OCI-LY7 (cell line): ENCODE results near the gene DMXL2. TPM values are rescaled to one million over a fixed set of nuclear protein-coding genes. Genes with fewer than 3 reads are reported as not detected.

Experiments used
- BruUV-seq: library from RNA; stranded (reverse); fragments of 400-500 nt; replicated peaks from 2 replicates; lab custom pipeline; 2021; lab: Mats Ljungman, UMichigan
- CTCF ChIA-PET: fragments of 300-600 bp; sonication (Branson Sonifier 250); formaldehyde crosslinking; loops from one replicate; lab custom pipeline; 2022; ENCODE audit warnings: antibody characterized with exemption; ENCODE audit not compliant: unreplicated experiment; lab: Charles Lee
- POLR2A ChIA-PET: fragments of 300-600 bp; sonication (Branson Sonifier 250); formaldehyde crosslinking; loops from one replicate; lab custom pipeline; 2022; ENCODE audit warnings: antibody characterized with exemption; lab: Charles Lee
- DNase-seq: peaks from one replicate; pipeline ENCODE4 v3.0.0-alpha.2; 2015; ENCODE audit warnings: low spot score
- H2AFZ ChIP-seq: fragments of 200-600 bp; sonication (generic), shearing (Covaris generic); 2 replicates; pipeline ENCODE4 v1.6.1; 2014; ENCODE audit warnings: mild to moderate bottlenecking, antibody characterized with exemption, low read length, moderate library complexity
- H3K27ac ChIP-seq: fragments of 200-600 bp; sonication (generic); 2 replicates; pipeline ENCODE4 v1.5.1; 2014; ENCODE audit warnings: mixed run types, low read depth, mild to moderate bottlenecking, moderate library complexity, low read length, inconsistent platforms; ENCODE audit not compliant: poor library complexity, severe bottlenecking
- H3K36me3 ChIP-seq: fragments of 200-600 bp; sonication (generic); 2 replicates; pipeline ENCODE4 v1.6.1; 2014; ENCODE audit warnings: mild to moderate bottlenecking, antibody characterized with exemption, low read length, moderate library complexity, mixed read lengths; ENCODE audit not compliant: insufficient read depth
- H3K4me1 ChIP-seq: fragments of 200-600 bp; sonication (generic); 2 replicates; pipeline ENCODE4 v1.5.1; 2014; ENCODE audit warnings: mild to moderate bottlenecking, low read length; ENCODE audit not compliant: insufficient read depth, poor library complexity, severe bottlenecking
- H3K4me2 ChIP-seq: fragments of 200-600 bp; sonication (generic); 2 replicates; pipeline ENCODE4 v1.6.1; 2014; ENCODE audit warnings: mild to moderate bottlenecking, low read length
- H3K4me3 ChIP-seq: fragments of 200-600 bp; sonication (generic); 2 replicates; pipeline ENCODE4 v1.5.1; 2014; ENCODE audit warnings: mild to moderate bottlenecking, low read depth, low read length; ENCODE audit not compliant: poor library complexity, severe bottlenecking
- H3K79me2 ChIP-seq: fragments of 200-600 bp; sonication (generic); 2 replicates; pipeline ENCODE4 v1.6.1; 2016; ENCODE audit warnings: low read depth, mild to moderate bottlenecking, low read length, moderate library complexity, mixed read lengths; ENCODE audit not compliant: insufficient read depth
- H3K9me2 ChIP-seq: fragments of 200-600 bp; sonication (generic); 2 replicates; pipeline ENCODE4 v1.6.1; 2016; ENCODE audit warnings: mild to moderate bottlenecking, low read length, mixed read lengths; ENCODE audit not compliant: insufficient read depth
- H3K9me3 ChIP-seq: fragments of 200-600 bp; sonication (generic); 2 replicates; pipeline ENCODE4 v1.6.1; 2014; ENCODE audit warnings: mild to moderate bottlenecking, mixed run types, low read length, mixed read lengths
- H4K20me1 ChIP-seq: fragments of 200-600 bp; sonication (generic); 2 replicates; pipeline ENCODE4 v1.6.1; 2014; ENCODE audit warnings: mild to moderate bottlenecking, antibody characterized with exemption, low read length, moderate library complexity, mixed read lengths; ENCODE audit not compliant: insufficient read depth
- EZH2phosphoT487 ChIP-seq: fragments of 200-600 bp; sonication (generic); IDR thresholded peaks from 2 replicates; pipeline ENCODE4 v1.6.1; 2018; ENCODE audit warnings: low read depth, borderline replicate concordance, mild to moderate bottlenecking, mixed run types, antibody characterized with exemption, low read length, moderate library complexity, mixed read lengths
- intact Hi-C: fragments of 100-400 bp; cut with micrococcal nuclease; formaldehyde crosslinking; loops from one replicate; pipeline ENCODE4 v1.10.0; 2022; ENCODE audit not compliant: unreplicated experiment
- total RNA-seq, 2 experiments: library from RNA; depleted of rRNA in 1 of 2; stranded (reverse); fragments of >200 nt in 1 of 2; shearing (Covaris generic) in 1 of 2; gene quantifications; 2 replicates each; pipeline ENCODE4 v1.2.3, GENCODE V29; 2014 to 2022
- TF ChIP-seq, protein P1 (sequence below): fragments of 200-600 bp; sonication (generic); conservative IDR thresholded peaks from 2 replicates; pipeline ENCODE4 v1.5.1; 2014; ENCODE audit warnings: mild to moderate bottlenecking, antibody characterized with exemption, low read length, moderate library complexity, mixed read lengths

Gene DMXL2
- total RNA-seq, 2 experiments from 2014 or later, result 0.32 to 0.47 TPM

DNA sequence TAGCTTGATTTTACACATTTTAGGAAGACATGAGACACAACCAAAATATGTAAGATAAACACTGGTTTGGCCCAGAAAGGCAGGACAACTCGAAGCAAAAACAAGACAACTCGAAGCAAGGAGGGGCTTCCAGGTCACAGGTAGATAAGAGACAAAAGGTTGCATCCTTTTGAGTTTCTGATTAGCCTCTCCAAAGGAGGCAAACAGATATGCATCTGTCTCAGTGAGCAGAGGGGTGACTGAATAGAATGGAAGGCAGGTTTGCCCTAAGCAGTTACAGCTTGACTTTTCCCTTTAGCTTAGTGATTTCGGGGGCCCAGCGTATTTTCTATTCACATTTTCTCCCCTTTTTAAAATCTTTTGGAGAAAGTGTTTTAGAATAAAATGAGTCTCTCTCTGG is 206.4 kb downstream of the DMXL2 start:
- ChIA-PET CTCF (no interaction called here), POLR2A (no interaction called here)
- H3K9me3 ChIP-seq, result no peaks in the 10 kb centered on the region
- intact Hi-C loops, result no loop called here
- H2AFZ ChIP-seq, result no peak overlapping the region
- H3K36me3 ChIP-seq, result no peaks in the 10 kb centered on the region
- no peak overlapping the region for H3K4me2 ChIP-seq
- no peaks in the 10 kb centered on the region for H3K79me2 ChIP-seq
- no TSS peak for BruUV-seq
- DNase-seq, result no peak
- no peak overlapping the region for H3K4me3 ChIP-seq
- no peak overlapping the region for H3K27ac ChIP-seq
- no peaks in the 10 kb centered on the region for H3K9me2 ChIP-seq
- no peaks in the 10 kb centered on the region for H4K20me1 ChIP-seq
- TF ChIP-seq EZH2phosphoT487, result no peak
- H3K4me1 ChIP-seq, result no peaks in the 10 kb centered on the region

- Histone ChIP-seq H3K27ac (no peak overlapping the region), H3K4me1 (no peaks in the 10 kb centered on the region), H3K36me3 (no peaks in the 10 kb centered on the region), H3K4me2 (no peak overlapping the region), H2AFZ (no peak overlapping the region), H3K79me2 (no peaks in the 10 kb centered on the region), H3K9me3 (no peaks in the 10 kb centered on the region), H3K4me3 (no peak overlapping the region), H4K20me1 (no peaks in the 10 kb centered on the region), H3K9me2 (no peaks in the 10 kb centered on the region)
- CTCF ChIA-PET, result no interaction called here
- POLR2A ChIA-PET, result no interaction called here
- intact Hi-C loops, result no loop called here
- DNase-seq, result no peak
- BruUV-seq, result no TSS peak
- TF ChIP-seq, protein P1, sequence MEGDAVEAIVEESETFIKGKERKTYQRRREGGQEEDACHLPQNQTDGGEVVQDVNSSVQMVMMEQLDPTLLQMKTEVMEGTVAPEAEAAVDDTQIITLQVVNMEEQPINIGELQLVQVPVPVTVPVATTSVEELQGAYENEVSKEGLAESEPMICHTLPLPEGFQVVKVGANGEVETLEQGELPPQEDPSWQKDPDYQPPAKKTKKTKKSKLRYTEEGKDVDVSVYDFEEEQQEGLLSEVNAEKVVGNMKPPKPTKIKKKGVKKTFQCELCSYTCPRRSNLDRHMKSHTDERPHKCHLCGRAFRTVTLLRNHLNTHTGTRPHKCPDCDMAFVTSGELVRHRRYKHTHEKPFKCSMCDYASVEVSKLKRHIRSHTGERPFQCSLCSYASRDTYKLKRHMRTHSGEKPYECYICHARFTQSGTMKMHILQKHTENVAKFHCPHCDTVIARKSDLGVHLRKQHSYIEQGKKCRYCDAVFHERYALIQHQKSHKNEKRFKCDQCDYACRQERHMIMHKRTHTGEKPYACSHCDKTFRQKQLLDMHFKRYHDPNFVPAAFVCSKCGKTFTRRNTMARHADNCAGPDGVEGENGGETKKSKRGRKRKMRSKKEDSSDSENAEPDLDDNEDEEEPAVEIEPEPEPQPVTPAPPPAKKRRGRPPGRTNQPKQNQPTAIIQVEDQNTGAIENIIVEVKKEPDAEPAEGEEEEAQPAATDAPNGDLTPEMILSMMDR, result no peak
- no peak for TF ChIP-seq EZH2phosphoT487
These were observed 208.2 kb downstream of the DMXL2 start for GRCh38 chr15:51414256-51414860.

GRCh38 chr15:51405693-51406523 is 216.7 kb downstream of the DMXL2 start:
- Histone ChIP-seq H3K9me2 (no peaks in the 10 kb centered on the region), H3K4me3 (no peak overlapping the region), H3K27ac (no peak overlapping the region), H3K4me1 (no peaks in the 10 kb centered on the region), H3K36me3 (no peaks in the 10 kb centered on the region), H2AFZ (no peak overlapping the region), H4K20me1 (no peaks in the 10 kb centered on the region), H3K9me3 (no peaks in the 10 kb centered on the region), H3K79me2 (no peaks in the 10 kb centered on the region), H3K4me2 (no peak overlapping the region)
- POLR2A ChIA-PET, result interaction anchor here (0.6 kb wide), 1 partner anchor 273 kb away, joined by 3 read pairs; no protein-coding TSS in a partner anchor
- no peak for DNase-seq
- TF ChIP-seq EZH2phosphoT487, result no peak
- TF ChIP-seq, protein P1, result no peak
- intact Hi-C loops, result no loop called here
- CTCF ChIA-PET, result interaction anchor here (0.6 kb wide), 1 partner anchor 163 kb away, joined by 3 read pairs; no protein-coding TSS in a partner anchor
- BruUV-seq, result no TSS peak
